ENCODE results near the gene PIGW.

Gene PIGW

DNA sequence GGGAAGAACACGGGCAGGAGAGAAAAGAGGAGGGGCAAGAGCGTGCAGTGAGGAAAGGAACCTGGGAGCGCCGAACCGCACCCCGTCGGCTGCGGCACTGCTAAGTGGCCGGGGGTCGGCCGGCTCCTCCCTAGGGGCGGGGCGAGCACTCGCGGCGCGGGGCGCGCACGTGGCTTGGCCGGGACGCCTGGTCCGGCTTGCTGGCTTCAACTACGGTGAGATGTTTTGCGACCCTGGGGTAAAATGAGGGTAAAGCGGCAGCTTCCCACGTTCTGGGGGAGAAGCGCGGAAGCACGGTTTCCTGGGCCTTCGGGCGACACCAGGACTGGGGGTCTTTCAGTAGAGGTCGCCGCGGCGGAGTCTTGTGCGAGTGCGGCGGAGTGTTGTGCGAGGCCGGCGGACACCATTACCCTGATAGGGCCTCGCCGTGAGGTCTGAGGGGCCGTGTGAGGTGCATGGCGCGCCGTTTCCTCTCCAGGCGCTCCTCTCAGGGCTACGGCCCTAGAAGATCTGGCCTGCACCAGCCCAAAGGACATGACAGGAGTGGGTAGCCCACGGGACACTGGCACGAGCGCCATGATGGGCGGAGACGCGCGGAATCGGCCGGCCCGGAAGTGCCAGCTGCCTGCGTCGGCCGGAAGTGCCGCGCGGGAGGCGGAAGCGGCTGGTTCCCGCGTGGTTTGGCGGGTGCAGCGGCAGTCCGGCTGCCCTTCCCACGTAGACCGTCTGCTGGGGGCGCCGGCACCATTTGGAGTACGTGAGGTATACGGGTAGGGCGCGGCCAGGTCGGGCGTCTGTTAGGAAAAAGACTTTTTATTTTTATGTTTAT, at the start of gene PIGW, which contains the start of gene MYO19:
Gene PIGW (plus strand): TSS at position 148 of the 829 bp plus-strand sequence. CDS start 2,115 bp downstream, outside the sequence.
Gene MYO19 (minus strand): TSS at position 29 of the 829 bp plus-strand sequence. CDS start 2,330 bp downstream, outside the sequence.
- DNase-seq = peak; percentile 96
- in situ Hi-C loops (cut with MboI; ENCODE audit: low pct_unique_long_range_greater_than_20kb, low sequenced_read_pairs) = no loop called here

- no peak for DNase-seq
- in situ Hi-C loops (cut with MboI; ENCODE audit: low pct_unique_long_range_greater_than_20kb, low sequenced_read_pairs) = no loop called here
Measured at GRCh38 chr17:36485027-36485426, 49.8 kb upstream of the PIGW start.

DNA sequence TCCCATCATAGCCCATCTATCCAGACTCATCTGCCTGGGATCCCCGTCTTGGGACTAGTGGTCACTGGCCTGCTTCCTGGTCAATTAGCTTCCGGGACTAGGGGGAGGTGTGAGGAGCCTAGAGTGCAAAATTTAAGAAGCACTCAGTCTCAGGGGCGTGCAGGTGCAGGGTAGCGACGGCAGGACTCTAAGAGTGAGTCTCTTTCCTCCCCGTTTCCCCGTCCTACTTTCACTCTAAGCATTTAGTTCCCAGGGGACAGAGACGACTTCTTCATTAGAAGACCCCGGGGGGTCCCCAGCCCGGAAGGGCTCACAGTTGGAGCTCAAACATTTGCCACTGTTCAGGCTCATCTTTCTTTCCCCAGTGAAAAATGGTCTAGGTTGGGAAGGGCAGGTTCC, 49.0 kb upstream of the PIGW start:
- in situ Hi-C loops (cut with MboI; ENCODE audit: low pct_unique_long_range_greater_than_20kb, low sequenced_read_pairs) = no loop called here
- no peak for DNase-seq

DNA sequence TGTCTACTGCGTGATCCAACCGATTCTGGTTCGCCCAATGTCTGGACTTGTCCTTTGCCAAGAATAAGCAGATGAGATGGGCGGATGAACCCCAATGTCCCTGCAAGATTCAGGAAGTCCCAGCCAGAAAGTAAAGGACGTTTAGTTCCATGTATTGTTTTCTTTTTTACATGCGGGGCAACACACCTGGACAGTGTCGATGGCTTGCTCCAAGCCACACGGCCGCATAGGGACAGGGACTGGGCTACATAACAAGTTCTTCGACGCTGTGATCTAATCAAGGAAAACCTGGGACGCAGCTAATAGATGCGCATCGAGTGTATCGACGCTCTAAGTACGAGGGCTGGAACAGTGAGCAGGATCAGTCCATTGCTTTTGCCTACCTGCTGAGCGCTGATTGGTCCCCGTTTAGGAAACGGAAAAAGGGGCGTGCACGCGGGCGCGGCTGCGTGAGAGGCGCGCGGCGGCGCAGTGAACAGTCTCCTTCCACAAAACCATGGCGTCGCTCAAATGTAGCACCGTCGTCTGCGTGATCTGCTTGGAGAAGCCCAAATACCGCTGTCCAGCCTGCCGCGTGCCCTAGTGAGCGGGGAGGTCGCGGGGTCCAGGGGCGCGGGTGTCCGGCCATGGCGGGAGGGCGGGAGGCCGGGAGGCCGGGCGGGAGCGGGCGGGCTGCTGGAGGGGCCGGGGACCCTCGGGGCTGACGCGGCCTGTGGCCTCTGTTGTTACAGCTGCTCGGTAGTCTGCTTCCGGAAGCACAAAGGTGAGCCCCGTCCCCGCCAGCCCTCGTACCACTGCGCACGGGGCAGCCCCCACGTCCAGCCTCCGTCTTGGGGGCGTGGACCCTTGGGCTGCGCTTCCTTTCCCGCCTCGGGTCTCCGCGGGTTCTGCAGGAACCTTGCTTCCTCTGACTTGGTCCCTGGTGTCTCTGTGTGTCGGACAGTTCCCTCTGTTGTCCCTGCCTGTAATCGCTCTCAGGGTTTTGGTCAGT, 48.3 kb upstream of the PIGW start, which contains the start of gene ZNHIT3:
Gene ZNHIT3 (plus strand): TSS at position 478 of the 991 bp plus-strand sequence. CDS start 19 bp downstream, at position 497.
- peak; percentile 94 for DNase-seq
- in situ Hi-C loops (cut with MboI; ENCODE audit: low pct_unique_long_range_greater_than_20kb, low sequenced_read_pairs) = no loop called here

- no peak for DNase-seq
- in situ Hi-C loops (cut with MboI; ENCODE audit: low pct_unique_long_range_greater_than_20kb, low sequenced_read_pairs) = no loop called here
Measured at GRCh38 chr17:36493956-36494355, 40.8 kb upstream of the PIGW start.

GRCh38 chr17:36494674-36495073, 40.1 kb upstream of the PIGW start:
- in situ Hi-C loops (cut with MboI; ENCODE audit: low pct_unique_long_range_greater_than_20kb, low sequenced_read_pairs) = no loop called here
- no peak for DNase-seq

DNA sequence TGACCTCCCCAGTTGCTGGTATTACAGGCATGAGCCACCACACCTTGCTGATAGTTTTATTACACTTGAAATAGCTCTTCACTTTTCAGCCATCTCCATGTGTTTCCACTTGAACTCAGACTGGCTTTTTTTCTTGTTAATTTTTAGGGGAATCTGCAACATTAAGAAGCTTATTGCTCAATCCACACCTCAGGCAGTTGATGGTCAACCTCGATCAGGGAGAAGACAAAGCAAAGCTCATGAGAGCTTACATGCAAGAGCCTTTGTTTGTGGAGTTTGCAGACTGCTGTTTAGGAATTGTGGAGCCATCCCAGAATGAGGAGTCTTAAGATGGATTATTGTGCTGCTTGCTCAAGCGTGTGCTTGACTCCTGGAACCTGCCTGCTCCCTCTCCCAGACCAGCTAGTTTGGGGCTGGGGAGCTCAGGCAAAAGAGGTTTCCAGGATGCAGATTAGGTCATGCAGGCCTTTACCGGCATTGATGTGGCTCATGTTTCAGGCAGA, 39.7 kb upstream of the PIGW start:
- no peak for DNase-seq
- in situ Hi-C loops (cut with MboI; ENCODE audit: low pct_unique_long_range_greater_than_20kb, low sequenced_read_pairs) = no loop called here

GRCh38 chr17:36496018-36496789, 38.6 kb upstream of the PIGW start:
- in situ Hi-C loops (cut with MboI; ENCODE audit: low pct_unique_long_range_greater_than_20kb, low sequenced_read_pairs) = no loop called here
- DNase-seq = no peak

DNA sequence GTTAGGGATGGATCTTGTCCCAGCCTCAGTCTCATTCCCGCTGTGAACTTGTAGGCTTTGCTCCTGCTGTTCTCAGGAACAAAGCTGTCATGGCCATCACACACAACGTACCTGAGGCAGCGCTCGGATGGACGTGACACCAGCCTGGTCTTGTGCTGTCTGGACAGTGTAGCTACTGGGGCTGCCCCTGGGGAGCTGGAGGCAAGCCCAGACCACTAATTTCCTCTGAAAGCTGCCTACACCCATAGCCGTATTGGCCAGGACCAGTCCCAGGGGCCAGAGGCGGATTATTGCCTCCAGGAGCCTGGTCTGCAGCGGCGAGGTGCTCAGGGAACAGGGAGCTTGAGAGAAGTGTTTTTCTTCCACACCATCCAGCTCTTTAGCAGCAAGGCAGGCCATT, 36.6 kb upstream of the PIGW start:
- in situ Hi-C loops (cut with MboI; ENCODE audit: low pct_unique_long_range_greater_than_20kb, low sequenced_read_pairs) = no loop called here
- no peak for DNase-seq

DNA sequence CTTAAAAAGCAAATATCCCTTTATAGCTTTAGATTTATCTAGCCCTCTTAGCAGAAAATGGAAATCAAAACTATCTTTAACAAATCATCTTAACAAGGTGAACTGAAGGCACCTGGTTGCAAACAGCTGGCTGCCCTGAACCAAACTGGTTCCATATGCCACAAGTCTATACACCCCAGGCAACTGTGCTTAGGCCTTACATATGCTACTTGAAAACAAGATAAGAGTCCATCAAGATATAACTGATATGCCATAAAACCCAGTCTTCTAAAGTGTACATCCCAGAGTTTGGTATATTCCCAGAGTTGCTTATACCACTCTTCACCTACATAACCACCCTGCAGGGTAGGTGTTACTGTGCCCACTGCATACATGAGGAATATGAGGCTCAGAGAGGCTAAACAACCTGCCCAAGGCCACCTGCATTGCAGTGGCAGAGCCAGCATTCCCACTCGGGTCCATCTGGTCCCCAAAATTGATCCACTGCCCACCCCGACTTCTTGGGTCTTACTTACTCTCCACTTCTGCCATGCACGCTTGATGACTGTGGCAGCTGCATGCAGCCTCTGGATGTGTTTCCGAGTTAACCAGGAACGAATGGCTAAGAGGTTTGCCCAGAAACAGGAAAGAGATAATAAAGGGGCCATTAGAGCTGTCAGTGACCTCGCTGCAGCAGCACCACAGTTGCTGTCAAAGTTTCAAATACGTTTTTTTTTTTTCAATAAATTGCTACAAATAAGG, 36.1 kb upstream of the PIGW start:
- in situ Hi-C loops (cut with MboI; ENCODE audit: low pct_unique_long_range_greater_than_20kb, low sequenced_read_pairs) = no loop called here
- DNase-seq = no peak

DNA sequence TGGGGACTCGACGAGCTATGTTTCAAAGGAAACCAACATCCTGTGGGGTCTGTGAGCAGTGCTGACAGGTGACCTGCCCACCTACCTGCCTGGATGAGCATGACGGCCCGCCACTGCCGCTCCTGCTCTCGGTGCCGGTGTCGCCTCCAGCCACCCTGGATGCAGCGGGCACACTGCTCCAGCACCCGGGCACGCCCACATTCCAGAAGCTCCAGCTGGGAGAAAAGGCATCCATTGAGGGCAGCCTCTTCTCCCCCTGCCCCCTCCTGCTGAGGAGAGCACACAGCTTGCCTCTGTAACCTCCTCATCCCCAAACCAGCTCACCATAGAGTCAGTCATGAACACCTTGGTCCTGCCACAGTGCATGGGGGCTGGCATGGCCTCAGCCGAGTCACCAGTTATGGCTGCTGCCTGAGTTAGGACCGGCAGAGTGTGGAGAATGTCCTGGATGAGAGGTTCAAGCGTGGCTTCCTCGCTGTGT, 34.0 kb upstream of the PIGW start:
- in situ Hi-C loops (cut with MboI; ENCODE audit: low pct_unique_long_range_greater_than_20kb, low sequenced_read_pairs) = no loop called here
- no peak for DNase-seq

DNA sequence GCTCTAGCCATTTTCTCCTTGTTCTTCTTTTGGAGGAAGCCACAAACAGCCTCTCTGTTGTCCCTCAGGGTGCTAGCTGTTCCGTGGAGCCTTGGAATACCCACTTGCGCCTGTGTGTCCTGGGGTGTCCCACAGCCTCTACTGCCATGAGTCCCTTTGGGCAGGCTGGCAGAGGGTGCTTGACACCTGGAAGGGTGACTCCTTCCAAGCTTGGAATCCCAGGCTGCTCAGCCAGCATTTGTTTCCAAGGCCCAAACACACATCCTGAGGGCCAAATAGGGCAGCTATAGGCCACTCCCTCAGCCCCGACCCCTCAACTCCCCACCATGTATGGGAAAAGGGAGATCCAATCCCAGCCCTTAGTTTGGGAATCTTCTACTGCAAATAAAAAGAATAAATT, 33.4 kb upstream of the PIGW start:
- DNase-seq = no peak
- in situ Hi-C loops (cut with MboI; ENCODE audit: low pct_unique_long_range_greater_than_20kb, low sequenced_read_pairs) = no loop called here

DNA sequence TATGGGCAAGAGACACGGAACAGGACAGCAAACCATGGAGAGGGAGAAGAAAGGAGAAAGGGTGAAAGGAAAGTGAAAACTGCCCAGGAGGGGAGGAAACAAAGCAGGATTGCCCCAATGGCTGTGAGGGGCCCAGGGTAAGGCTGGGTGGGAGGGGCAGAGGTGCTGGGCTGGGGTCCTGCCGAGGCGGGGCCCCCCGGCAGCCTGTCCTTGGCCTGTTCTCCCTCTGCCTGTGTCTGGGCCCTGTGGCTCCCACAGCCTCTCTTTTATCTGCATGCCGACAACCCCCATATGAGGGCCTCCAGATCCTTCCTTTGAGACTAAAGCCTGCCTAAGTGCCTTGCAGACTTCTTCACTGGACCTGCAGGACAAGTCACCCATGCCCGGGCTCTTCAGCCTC, 32.8 kb upstream of the PIGW start:
- no peak for DNase-seq
- in situ Hi-C loops (cut with MboI; ENCODE audit: low pct_unique_long_range_greater_than_20kb, low sequenced_read_pairs) = no loop called here

DNA sequence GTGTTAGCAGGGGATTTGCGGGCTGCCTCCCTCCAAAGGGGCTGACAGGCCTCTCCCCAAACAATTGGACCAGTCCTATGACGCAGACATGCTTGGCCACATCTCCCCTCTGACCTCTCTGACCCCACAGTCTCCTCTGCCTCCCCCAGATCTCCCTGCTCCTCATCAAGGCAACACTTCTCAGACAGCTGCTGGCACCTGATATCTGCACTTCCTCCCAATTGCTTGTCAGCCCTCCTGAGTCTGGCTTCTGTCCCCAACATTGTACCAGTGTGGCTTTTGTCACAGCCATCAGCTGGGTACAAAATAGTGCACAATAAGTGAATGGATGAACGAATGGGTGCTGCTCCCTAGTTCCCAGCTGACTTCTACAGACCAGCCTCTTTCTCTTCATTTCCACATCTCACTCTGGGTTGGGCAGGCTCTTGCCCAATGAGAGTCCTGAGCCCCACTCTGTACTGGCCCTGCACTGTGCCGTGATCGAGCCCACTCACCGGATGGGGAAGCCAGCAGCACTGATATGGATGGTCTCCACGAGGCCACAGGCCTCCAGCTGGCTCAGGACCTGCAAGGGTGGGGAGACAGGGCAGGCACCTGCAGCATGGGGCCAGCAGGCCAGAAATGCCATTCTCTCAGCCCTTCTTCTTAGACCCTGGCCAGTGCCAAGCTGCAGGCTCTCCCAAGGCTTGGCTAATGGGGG, 31.2 kb upstream of the PIGW start:
- in situ Hi-C loops (cut with MboI; ENCODE audit: low pct_unique_long_range_greater_than_20kb, low sequenced_read_pairs) = no loop called here
- DNase-seq = no peak

- in situ Hi-C loops (cut with MboI; ENCODE audit: low pct_unique_long_range_greater_than_20kb, low sequenced_read_pairs) = no loop called here
- DNase-seq = no peak
Measured at GRCh38 chr17:36504156-36504545, 30.6 kb upstream of the PIGW start.

DNA sequence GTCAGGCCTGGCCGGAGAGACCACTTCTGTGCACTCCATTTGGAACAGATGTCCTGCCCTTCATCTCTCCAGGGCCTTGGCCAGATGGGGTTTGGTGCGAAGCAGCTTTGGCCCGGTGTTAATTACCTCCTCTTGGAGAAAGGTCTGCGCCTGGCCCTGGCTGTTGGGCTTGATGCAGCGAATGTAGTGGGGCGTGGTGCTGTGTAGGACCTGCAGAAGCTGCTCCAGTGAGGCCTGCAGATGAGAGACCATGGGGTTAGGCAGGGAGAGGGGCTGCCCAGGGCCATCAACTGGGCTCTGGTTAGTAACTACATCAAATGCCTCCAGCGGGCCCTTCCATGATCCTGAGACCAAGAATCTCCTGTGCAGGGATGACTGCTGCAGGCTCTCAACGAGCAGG, 29.6 kb upstream of the PIGW start:
- DNase-seq = no peak
- in situ Hi-C loops (cut with MboI; ENCODE audit: low pct_unique_long_range_greater_than_20kb, low sequenced_read_pairs) = no loop called here

GRCh38 chr17:36506249-36506826, 28.4 kb upstream of the PIGW start:
- DNase-seq = no peak
- in situ Hi-C loops (cut with MboI; ENCODE audit: low pct_unique_long_range_greater_than_20kb, low sequenced_read_pairs) = no loop called here

All from KBM-7 (cell line).